GM18870 (cell line): ENCODE results near the gene MAPKAPK3.
"Not testable (repeated sequence)": the region's sequence is repeated elsewhere in the genome, so short reads cannot be mapped to it uniquely, and the experiment has no call there.

ENCODE experiments used
- ATAC-seq: cut with Tn5 transposase; IDR thresholded peaks from one replicate; pipeline ENCODE4 v1.9.1; 2021; ENCODE audit warnings: moderate library complexity; ENCODE audit not compliant: unreplicated experiment

MAPKAPK3 gene

DNA sequence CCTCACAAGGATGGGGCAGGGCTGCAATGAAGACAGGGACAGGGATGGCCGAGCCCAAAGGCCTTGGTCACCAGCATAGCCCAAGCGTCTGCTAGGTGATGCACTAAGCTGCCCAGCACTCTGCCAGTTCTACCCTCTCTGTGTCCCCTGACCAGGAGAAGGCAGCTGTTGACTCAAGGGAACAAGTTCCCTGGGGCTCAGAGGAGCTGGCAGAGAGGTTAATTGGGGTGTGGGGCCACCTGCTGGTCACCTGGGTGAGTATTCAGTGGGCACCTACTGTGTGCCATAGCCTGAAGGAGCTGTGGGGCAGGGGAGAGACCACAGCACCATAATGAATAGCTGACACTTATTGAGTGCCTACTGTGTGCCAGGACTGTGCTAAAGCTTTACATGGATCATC, 35.8 kb downstream of the MAPKAPK3 start:
- no peak for ATAC-seq

DNA sequence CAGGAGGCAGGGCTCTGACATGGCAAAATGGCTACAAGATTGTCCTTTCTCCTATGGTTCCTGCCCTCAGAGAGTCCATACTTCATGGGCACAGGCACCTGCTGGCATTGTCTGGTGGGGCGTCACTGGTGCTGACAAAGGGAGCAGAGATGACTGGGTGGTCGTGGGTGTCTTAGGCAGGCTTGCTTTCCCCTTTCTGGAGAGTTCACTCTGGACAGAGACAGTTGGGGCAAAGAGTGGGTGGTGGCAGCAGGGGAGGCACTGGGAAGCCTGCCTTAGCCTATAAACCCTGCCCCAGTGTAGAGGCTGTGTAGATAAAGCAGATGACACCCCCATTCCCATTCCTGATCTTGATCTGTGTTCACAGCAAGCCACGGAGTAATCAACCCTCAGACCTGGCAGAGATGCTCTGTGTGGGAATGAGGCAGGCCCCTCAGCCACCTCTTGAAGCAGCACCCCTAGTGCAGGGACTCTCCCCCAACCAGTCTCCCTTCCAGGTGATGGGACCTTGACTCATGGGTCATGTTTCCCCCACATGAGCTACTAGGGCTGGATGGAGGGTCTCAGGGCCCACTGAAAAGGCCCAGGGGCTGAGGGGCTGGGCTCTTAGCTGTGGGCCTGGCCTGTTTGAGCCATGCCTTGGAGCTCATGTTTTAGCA, 37.1 kb downstream of the MAPKAPK3 start:
- no peak for ATAC-seq

DNA sequence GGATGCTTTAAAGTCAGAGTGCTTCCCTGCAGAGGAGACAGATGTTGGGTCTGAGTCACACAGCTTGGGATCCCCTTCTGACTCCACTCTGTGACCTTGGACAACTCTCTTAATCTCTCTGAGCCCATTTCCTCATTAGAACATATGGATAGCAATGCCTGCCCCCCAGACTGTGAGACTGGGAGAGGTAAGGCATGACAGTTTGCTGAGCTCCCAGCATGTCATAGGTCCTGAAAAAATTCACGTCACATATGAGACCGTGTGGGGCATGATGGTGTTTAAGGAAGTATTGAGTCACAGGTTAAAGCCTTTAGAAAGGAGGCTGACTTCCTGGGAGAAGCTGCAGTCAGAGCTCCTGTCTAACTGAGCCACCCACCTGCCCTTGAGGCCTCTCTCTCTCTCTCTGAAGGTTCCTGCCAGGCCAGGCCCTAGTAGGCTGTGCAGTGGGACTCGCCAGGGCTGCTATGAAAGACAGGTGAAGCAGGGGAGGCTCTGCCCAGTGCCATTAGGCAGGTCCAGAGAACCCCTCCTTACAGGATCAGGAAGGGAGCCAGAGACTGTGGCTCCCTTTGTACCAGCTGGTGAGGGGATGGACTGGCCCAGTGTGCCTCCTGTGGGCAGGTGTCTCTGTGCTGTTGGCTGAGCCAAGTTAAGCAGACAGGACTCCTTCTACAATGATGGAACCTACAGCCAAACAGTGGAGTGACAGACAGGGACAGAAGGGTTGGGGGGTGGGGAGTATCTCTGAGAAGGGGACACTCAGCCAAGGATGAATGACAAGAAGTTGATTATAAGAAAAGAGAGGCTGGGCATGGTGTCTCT, 38.3 kb downstream of the MAPKAPK3 start:
- ATAC-seq: no peak

DNA sequence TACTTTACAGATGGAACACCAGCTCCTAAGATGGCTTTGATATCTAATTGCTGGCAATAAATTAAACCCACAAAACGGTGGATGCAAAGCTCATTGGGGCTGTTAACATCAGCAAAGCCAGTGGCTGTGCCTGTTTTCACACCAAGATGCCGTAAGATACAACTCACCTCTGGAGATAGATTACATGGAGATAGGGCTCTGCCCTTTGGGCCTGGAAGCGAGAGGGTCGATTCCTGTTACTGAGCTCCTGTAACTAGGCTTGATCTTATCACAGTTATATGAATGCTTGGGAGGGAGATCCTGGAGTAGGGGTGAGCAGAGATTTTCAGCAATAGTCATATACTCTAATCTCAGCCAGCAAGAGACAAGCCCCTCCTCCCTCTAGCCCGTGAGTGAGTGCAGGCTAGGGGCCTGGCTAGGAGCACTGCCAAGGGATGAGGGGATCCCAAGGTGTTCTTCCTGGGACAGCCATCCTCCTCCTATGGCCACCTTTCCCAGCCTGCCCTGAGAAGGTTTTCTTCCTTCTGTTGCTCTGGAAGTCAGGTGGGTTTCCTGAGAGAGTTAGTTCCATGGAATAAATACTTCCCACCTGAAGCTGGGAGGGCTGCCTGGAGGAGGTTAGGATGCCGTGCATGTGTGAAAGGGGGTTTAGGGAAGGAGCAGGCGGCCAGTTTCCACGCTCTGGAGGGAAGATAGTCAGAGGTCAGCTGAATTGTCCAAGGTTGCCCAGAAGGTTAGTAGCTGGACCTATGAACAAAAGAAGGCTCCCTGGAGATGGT, 39.7 kb downstream of the MAPKAPK3 start:
- no peak for ATAC-seq

DNA sequence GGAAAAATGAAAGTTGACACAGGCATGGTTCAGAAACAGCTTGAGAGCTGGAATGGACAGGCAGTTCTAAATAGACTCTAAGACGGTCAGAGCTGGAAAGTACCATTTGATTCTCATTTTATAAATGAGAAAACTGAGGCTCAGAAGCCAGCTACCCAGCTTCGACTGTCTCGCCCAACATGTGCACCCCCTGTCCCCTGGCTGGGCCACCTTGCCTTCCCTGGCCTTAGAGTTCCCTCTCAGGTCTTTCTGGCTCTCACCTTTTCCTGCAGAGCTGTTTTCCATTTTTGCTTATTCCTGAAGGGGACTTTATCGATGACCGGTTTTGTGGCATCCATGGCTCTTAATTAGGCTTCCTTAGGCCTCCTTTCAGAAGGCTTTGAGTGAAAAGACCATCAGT, 40.5 kb downstream of the MAPKAPK3 start:
- no peak for ATAC-seq

DNA sequence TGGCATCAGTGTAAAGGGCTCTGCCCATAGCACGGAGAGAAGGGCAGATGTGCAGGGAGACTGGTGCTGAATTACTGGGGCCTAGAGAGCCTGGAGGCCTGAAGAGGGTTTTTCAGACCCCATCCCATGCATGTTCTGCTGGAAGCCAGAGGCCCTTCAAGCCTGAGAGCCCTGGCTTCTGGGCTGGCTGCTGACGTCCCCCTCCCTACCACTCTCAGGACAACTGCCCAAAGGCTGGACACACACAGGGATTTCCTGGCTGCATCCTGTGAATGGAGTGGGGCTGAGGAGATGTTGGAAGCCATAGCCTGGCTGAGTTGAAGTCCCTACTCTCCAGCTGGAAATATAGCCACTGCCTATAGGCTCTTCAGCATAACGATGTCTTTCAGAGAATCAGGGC, 40.9 kb downstream of the MAPKAPK3 start:
- ATAC-seq: no peak

DNA sequence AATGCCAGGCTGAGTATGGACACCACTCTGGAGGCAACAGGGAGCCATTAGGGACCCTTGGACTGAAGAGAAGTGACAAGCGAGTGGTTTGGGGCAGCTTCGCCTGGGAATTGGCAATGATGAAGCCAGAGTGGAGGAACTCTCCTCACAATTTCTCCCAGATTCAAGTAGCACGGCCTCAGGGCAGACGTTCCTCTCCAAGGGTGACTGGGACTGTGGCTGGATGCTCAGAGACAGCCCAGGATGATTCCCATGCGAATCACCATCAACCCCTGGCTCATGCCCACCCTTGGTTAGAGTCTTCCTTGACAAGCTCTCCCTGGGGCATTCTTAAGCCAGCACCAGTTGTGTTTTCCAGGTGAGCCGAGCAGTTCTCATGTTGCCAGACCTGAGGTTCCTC, 41.5 kb downstream of the MAPKAPK3 start:
- ATAC-seq: no peak

DNA sequence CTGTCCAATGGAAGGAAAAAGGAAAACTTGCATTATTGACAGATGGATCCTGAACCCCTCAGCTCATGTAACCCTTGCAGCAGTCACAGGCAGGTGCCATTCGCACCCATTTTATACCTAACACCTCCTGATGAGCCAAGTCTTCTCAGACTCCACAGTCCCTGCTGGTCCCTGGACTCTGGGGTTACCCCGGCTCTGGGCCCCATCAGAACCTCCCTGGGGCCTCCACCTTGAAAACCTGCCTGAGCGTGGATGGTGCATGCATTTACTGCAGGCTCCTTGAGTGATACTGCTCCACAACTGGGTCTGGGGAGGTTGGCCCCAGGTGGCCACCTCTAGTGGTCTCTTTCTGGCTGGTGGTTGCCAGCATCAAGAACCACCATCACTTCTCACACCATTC, 41.9 kb downstream of the MAPKAPK3 start:
- no peak for ATAC-seq

DNA sequence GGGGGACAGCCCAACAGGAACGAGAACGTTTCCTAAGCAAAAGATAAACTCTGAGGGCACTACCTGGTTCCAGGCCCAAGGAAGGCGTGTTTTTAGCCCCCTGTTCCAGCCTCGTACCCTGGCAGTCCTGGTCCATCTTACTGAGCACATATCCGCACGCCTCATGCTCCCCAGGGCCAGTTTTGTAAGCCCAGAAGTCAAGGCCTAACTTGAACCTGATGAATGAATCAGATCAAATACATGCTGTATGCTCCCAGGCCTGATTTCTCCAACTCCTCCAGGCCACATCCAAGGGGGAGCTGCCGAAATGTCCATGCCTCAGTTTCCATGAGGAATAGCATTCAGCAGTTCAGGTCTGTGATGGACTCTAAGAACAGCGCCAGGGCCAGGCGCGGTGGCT, 43.4 kb downstream of the MAPKAPK3 start:
- no peak for ATAC-seq

DNA sequence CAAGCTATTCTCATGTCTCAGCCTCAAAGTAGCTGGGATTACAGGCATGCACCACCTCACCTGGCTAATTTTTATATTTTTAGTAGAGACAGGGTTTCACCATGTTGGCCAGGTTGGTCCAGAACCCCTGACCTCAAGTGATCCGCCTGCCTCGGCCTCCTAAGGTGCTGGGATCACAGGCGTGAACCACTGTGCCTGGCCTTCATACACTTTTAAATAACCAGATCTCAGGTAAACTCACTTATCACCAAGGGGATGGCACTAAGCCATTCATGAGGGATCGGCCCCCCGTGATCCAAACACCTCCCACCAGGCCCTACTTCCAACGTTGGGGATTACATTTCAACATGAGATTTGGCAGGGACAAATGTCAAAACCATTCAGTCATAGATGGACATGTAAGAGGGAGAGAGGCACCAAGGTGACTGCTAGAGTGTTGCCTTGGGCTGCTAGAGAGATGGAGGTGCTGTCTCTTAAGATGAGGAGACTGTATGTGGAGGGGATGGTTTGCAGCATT, 44.4 kb downstream of the MAPKAPK3 start:
- ATAC-seq: no peak

DNA sequence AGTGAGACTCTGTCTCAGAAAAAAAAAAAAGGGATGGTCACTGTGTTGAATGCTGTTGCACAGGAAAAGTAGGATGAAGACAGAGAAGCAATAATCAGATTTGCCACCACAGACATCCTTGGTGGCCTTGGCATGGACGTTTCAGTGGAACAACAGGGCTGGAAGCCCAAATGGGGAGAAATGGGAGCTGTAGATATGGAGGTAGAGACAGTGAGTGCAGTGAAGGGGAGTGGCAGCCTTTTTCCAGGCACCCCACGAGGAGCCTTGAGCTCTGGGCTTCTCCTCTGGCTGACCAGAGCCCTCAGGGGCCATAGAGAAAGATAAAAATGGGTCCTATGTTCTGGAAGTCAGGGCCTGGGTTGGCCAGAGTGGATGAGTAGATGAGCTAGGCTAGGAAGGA, 45.5 kb downstream of the MAPKAPK3 start:
- ATAC-seq: no peak

DNA sequence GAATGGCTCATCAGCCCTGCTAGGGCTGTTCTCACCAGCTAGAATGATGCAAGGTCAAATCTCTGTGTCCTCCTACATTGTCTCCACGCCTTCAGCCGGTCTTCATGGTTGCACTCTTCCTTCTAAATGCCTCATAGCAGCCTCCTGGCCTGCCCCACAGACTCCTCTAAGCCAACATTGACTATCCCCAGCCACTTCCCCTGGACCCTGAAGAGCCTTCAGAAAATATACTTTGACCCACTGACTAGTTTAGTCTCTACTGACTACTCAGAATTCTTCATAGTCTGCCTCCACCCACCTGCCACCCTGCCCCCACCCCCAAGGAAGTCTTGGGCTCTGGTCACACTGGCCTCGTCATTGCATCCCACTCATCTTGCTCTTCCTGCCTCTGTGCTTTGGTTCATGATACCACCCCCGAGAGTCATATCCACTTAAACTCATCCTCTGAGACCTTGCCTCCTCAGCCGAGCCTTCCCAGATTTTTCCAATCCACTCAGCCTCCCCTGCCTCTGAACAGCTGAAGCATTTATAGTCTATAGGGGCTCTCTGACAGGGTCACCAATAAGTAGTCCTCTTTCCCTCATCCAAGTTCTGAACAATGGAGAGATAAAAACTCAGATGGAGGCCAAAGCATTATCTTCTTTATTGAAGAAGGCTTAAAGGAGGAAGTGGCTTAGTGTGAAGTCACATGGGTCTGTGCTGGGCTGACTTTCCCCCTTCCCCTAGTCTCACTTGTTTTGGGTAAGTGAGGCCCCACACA, 48.3 kb downstream of the MAPKAPK3 start:
- ATAC-seq: no peak

DNA sequence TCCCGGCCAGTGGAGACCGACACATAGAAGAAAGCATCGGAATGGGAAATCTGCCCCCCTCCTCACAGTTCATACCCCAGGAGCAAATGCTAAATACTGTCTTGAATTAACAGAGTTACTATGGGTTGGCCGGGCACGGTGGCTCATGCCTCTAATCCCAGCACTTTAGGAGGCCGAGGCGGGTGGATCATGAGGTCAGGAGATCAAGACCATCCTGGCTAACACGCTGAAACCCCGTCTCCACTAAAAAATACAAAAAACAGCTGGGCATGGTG, 48.8 kb downstream of the MAPKAPK3 start:
- ATAC-seq: not testable (repeated sequence)

DNA sequence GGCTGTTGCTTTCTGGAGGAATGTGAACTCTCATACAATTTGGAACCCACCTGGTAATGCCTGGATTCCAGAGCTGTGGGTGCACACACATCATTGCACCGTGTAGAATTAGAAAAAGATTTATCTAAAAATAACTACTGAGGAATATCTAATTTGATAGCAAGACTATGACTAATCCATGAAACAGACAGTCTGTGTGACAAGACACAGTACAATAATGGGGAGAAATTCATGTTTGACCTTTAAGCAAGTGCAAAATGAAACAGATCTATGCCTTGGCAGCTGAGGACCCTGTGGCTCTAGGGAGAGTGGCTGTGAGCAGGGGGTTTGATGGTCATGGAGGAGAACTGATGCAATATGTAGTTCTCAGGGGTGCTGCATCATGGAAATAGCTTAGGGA, 49.9 kb downstream of the MAPKAPK3 start:
- no peak for ATAC-seq

DNA sequence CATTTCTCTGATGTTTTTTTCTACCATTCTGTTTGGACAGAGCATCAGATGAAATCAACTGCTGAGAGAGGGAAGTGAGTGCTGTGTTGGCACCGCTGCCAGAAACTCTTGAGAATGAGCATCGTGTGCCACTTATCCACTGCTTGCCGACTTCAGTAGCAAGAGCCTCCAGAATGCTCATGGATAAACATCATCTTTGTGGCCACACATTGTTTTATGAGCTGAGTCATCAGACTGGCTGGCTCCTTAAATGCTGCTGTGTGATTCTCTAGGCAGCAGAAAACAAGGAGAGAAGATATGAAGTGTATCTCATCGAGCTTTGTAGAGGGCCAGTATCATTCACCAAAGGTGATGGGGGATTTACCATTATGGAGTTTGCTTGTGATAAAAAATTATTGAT, 54.4 kb downstream of the MAPKAPK3 start:
- ATAC-seq: no peak

DNA sequence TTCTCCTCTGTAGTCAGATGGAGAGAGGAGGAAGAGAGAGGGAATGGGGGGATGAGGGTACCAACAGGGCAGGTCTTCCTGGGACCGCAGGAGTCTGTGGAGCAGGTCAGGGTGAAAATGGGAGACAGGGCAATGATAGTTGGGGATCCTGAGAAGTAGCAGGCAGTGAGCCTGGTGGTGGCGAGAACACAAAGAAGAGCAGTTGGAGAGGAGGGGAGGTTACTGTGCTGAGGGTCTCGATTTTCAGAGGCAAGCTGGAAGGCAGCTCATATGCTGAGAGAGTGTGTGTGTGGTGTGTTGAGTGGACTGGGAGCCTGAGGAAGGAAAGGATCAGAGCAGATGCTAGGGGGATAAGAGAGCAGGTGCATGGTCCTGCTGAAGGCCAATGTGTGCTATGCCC, 55.7 kb downstream of the MAPKAPK3 start:
- ATAC-seq: no peak

DNA sequence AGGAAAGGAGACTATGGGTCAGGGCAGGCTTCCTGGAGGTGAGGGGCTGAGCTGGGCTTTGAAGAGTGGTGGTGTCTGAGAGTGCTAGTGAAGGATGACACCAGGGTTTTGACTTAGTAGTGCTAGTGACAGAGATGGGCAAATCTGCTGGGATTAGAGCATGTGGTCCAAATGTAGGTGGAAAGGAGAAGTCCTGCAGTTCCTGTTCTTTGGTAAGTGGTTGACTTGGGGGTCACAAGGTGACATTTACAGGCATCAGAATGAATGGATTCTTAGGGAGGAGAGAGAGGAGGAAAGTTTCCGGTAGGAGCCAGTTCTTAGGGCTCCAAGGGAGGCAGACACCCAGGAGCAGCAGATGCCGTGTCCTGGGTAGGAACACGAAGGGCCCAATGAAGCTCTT, 57.0 kb downstream of the MAPKAPK3 start:
- no peak for ATAC-seq

DNA sequence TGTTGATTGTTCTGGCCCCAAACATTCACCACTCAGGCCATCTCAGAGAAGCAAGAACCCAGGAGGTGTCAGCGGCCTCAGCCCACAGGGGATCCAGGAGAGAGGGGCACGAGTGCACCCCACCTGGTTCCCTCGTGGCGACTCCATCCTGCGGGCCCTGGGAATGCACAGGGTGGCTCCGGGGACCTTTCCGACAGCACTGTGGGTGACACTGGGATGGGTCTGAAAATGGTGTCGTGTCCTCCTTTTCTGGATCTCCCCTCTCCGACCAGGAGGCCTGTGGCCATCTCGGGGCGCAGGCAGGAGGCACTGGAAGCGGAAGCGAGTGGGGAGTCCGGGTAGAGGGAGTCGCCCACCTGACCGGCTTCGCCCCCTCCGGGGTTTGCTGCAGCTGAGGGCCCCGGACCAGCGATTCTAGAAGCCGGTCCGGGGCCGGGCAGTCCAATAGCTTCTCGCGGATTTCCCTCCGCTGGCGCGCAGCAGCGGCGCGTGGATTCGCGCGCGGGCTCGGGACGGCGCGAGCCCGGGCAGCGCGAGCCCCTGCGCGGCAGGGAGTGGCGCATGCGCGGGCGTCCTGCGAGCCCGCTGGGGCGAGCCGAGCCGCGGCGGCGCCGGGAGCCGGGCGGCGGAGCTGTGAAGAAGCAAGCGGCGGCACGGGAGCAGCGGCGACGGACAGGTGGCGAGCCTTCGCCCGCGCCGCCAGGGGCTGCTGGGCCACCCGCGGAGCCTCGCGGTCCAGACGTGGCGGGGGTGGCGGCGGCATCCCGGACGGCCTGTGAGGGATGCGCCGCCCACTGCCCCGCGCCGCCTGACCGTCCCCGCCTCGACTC, 57.6 kb downstream of the MAPKAPK3 start, which contains the start of gene DOCK3:
Gene DOCK3 (plus strand): TSS at position 579 of the 830 bp plus-strand sequence. CDS start 337 bp downstream, outside the sequence.
- no peak for ATAC-seq

DNA sequence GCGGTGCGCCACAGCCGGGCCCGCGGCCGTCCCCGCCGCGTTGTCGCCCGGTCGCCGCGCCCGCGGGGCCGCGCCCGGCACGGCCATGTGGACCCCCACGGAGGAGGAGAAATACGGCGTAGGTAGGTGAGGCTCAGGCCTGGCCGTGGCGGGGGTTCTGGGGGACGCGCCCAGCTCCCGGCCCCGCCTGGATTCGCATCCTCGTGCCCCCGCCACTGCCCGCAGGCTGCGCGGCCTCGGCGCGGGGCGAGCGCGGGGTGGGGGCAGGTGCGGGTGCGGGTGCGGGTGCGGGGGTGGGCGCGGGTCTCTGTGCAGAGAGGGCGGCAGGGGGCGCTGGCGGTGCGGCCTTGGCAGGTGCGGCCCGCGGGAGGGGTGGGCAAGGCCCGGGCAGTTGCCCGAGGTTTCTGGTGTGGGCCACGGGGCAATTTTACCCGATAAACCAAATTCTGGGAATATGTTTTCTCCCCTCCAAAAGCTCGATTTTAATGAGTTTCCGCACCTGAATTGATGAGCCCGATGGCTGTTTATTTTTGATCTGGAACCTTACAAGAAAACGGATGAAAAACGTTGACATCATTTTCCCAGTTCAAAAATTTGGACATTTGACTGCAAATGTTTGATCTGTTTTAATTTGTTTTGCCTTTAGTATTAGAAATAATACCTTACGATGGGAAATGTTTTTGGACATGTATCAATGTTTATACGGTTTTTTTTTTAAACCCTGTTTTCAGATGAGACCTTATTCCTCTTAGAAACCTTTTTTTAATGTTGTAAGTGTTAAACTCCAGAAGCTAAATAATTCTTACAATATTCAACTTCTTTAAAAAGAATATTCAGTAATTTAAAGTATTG, 58.5 kb downstream of the MAPKAPK3 start:
- no peak for ATAC-seq
